Measurements from ENCODE around the gene UCP2. TPM values are rescaled to one million over a fixed set of nuclear protein-coding genes. Genes with fewer than 3 reads are reported as not detected.

UCP2 gene
- total RNA-seq, 1 experiment from 2014 or later, result 54.0 TPM

- POLR2A ChIA-PET, result no interaction called here
- Mint-ChIP-seq H3K27ac (no peak overlapping the region), H3K9me3 (no peaks in the 10 kb centered on the region), H3K36me3 (no peaks in the 10 kb centered on the region), H3K27me3 (ENCODE audit: low read depth) (no peaks in the 10 kb centered on the region), H3K4me3 (no peak overlapping the region), H3K4me1 (peaks cover 10% of the 10 kb centered on the region)
- DNase-seq (ENCODE audit: low spot score) (no peak), ATAC-seq (no peak)
- CTCF ChIA-PET, result no interaction called here
- TF ChIP-seq STAT6 (CRISPR knock-in tag; conservative IDR thresholded peaks at IDR 0.05; ENCODE audit: low read depth), result no peak
Observed at GRCh38 chr11:74005721-74006517, 23.3 kb upstream of the UCP2 start.

- Mint-ChIP-seq H3K4me3 (no peak overlapping the region), H3K27ac (no peak overlapping the region), H3K4me1 (peaks cover 10% of the 10 kb centered on the region), H3K27me3 (ENCODE audit: low read depth) (no peaks in the 10 kb centered on the region), H3K36me3 (no peaks in the 10 kb centered on the region), H3K9me3 (no peaks in the 10 kb centered on the region)
- ChIA-PET CTCF (no interaction called here), POLR2A (no interaction called here)
- no peak for TF ChIP-seq FOXP4 (CRISPR knock-in tag; IDR thresholded peaks at IDR 0.05)
- TF ChIP-seq CREB1 (CRISPR knock-in tag; IDR thresholded peaks at IDR 0.05), result no peak
- DNase-seq (ENCODE audit: low spot score) (no peak), ATAC-seq (peak; percentile 69)
Observed at GRCh38 chr11:74004759-74005615, 22.3 kb upstream of the UCP2 start.

- ChIA-PET CTCF (no interaction called here), POLR2A (no interaction called here)
- H3K36me3 Mint-ChIP-seq, result no peaks in the 10 kb centered on the region
- no peaks in the 10 kb centered on the region for H3K27me3 Mint-ChIP-seq (ENCODE audit: low read depth)
- H3K9me3 Mint-ChIP-seq, result no peaks in the 10 kb centered on the region
- ATAC-seq (no peak), DNase-seq (ENCODE audit: low spot score) (no peak)
- H3K4me1 Mint-ChIP-seq, result peaks cover 6% of the 10 kb centered on the region; the same call in 1 of the 2 replicates
- no peak overlapping the region for H3K27ac Mint-ChIP-seq
- H3K4me3 Mint-ChIP-seq, result no peak overlapping the region
- TF ChIP-seq ATF1 (CRISPR knock-in tag; IDR thresholded peaks at IDR 0.05) (no peak), FOXJ3 (CRISPR knock-in tag; IDR thresholded peaks at IDR 0.05; ENCODE audit: borderline replicate concordance) (no peak), SP1 (CRISPR knock-in tag; conservative IDR thresholded peaks at IDR 0.05) (no peak), NR1H2 (CRISPR knock-in tag; IDR thresholded peaks at IDR 0.05) (no peak), CTCF (IDR thresholded peaks at IDR 0.05) (no peak), ZNF416 (CRISPR knock-in tag; IDR thresholded peaks at IDR 0.05) (no peak), TCF7 (CRISPR knock-in tag; IDR thresholded peaks at IDR 0.05; ENCODE audit: low read depth) (no peak), HMGA2 (CRISPR knock-in tag; IDR thresholded peaks at IDR 0.05) (no peak), EMX1 (CRISPR knock-in tag; IDR thresholded peaks at IDR 0.05) (no peak), OVOL2 (CRISPR knock-in tag; IDR thresholded peaks at IDR 0.05; ENCODE audit: borderline replicate concordance) (no peak), FOXP4 (CRISPR knock-in tag; IDR thresholded peaks at IDR 0.05) (no peak), ARID4B (CRISPR knock-in tag; IDR thresholded peaks at IDR 0.05; ENCODE audit: borderline replicate concordance) (no peak), GRHL2 (CRISPR knock-in tag; IDR thresholded peaks at IDR 0.05; ENCODE audit: insufficient replicate concordance, severe bottlenecking) (no peak)
Observed at GRCh38 chr11:74004046-74004695, 21.5 kb upstream of the UCP2 start.

Data from WTC11 (cell line).